ENCODE measurements around the gene IGFL2. TPM values are rescaled to one million over a fixed set of nuclear protein-coding genes. Genes with fewer than 3 reads are reported as not detected.

IGFL2 gene
- total RNA-seq (2021; ENCODE audit: unreplicated experiment): not detected
- not detected for polyA plus RNA-seq (2012; ENCODE audit: insufficient read length)
- not detected for Bru-seq, nascent RNA
- BruChase-seq, experiment 1, labeled RNA remaining after a 2-hour chase: not detected
- not detected for BruChase-seq, experiment 2, labeled RNA remaining after a 6-hour chase
- long read RNA-seq: 0 reads

- DNase-seq (ENCODE audit: low read depth, low spot score) (no peak), ATAC-seq (no peak)
- H3K9me3 ChIP-seq (ENCODE audit: control insufficient read depth, insufficient read depth, low read depth, low read length): no peaks in the 10 kb centered on the region
- ChIA-PET POLR2A (no interaction called here), CTCF (no interaction called here)
- no peaks in the 10 kb centered on the region for H3K4me1 ChIP-seq (ENCODE audit: control insufficient read depth, insufficient read depth, low read length)
- intact Hi-C loops (cut with micrococcal nuclease; ENCODE audit: unreplicated experiment): no loop called here
- TF ChIP-seq TCF7L2 (IDR thresholded peaks at IDR 0.05; ENCODE audit: low read depth, low read length) (no peak), REST (IDR thresholded peaks at IDR 0.05; ENCODE audit: insufficient read depth in 1 of 2, low read depth in 2 of 2, low read length in 1 of 2) (no peak), POLR2AphosphoS5 (IDR thresholded peaks at IDR 0.05; ENCODE audit: low read depth, low read length) (no peak), CTCF (IDR thresholded peaks at IDR 0.05) (no peak), SIN3A (IDR thresholded peaks at IDR 0.05; ENCODE audit: borderline replicate concordance, insufficient read depth, low read depth, low read length) (no peak)
- in situ Hi-C loops (cut with HindIII; ENCODE audit: low pct_unique_long_range_greater_than_20kb, low sequenced_read_pairs): no loop called here
- BruUV-seq (replicated peaks): no TSS peak
- H3K27ac ChIP-seq (ENCODE audit: low read length): no peak within 1 kb of the TSS
- no peak within 1 kb of the TSS for H3K4me3 ChIP-seq (ENCODE audit: low read depth in 2 of 2, low read length in 2 of 2)
- peaks cover 2% of the 10 kb centered on the region; the same call in 1 of the 2 replicates for H3K27me3 ChIP-seq (ENCODE audit: control insufficient read depth, insufficient read depth, low read length)
- no peaks in the 10 kb centered on the region for H3K36me3 ChIP-seq (ENCODE audit: control insufficient read depth, insufficient read depth, low read length)
Observed at GRCh38 chr19:46147791-46148288, at the start of gene IGFL2. Gene IGFL2 (plus strand): TSS chr19:46148238. CDS start chr19:46148279, 41 bp downstream.

- in situ Hi-C loops (cut with HindIII; ENCODE audit: low pct_unique_long_range_greater_than_20kb, low sequenced_read_pairs): no loop called here
- ChIA-PET POLR2A (no interaction called here), CTCF (no interaction called here)
Observed at GRCh38 chr19:46100344-46100743, 47.7 kb upstream of the IGFL2 start.

GRCh38 chr19:46101293-46101692 is 46.7 kb upstream of the IGFL2 start:
- no peaks in the 10 kb centered on the region for H3K27me3 ChIP-seq (ENCODE audit: control insufficient read depth, insufficient read depth, low read length)
- H3K36me3 ChIP-seq (ENCODE audit: control insufficient read depth, insufficient read depth, low read length): no peaks in the 10 kb centered on the region
- in situ Hi-C loops (cut with HindIII; ENCODE audit: low pct_unique_long_range_greater_than_20kb, low sequenced_read_pairs) (no loop called here), intact Hi-C loops (cut with micrococcal nuclease; ENCODE audit: unreplicated experiment) (no loop called here)
- H3K27ac ChIP-seq (ENCODE audit: low read length): no peak overlapping the region
- TF ChIP-seq REST (IDR thresholded peaks at IDR 0.05; ENCODE audit: insufficient read depth in 1 of 2, low read depth in 2 of 2, low read length in 1 of 2) (no peak), TCF7L2 (IDR thresholded peaks at IDR 0.05; ENCODE audit: low read depth, low read length) (no peak), POLR2AphosphoS5 (IDR thresholded peaks at IDR 0.05; ENCODE audit: low read depth, low read length) (no peak), CTCF (IDR thresholded peaks at IDR 0.05) (no peak), SIN3A (IDR thresholded peaks at IDR 0.05; ENCODE audit: borderline replicate concordance, insufficient read depth, low read depth, low read length) (no peak)
- CTCF ChIA-PET: no interaction called here
- H3K4me3 ChIP-seq (ENCODE audit: low read depth in 2 of 2, low read length in 2 of 2): no peak overlapping the region
- BruUV-seq (replicated peaks): no TSS peak
- no peak for DNase-seq (ENCODE audit: low read depth, low spot score)
- no peaks in the 10 kb centered on the region for H3K4me1 ChIP-seq (ENCODE audit: control insufficient read depth, insufficient read depth, low read length)
- POLR2A ChIA-PET: no interaction called here
- no peak for ATAC-seq
- no peaks in the 10 kb centered on the region for H3K9me3 ChIP-seq (ENCODE audit: control insufficient read depth, insufficient read depth, low read depth, low read length)

More at GRCh38 chr19:46100344-46100743, 47.7 kb upstream of the IGFL2 start:
- H3K4me1 ChIP-seq (ENCODE audit: control insufficient read depth, insufficient read depth, low read length): no peaks in the 10 kb centered on the region
- intact Hi-C loops (cut with micrococcal nuclease; ENCODE audit: unreplicated experiment): no loop called here
- TF ChIP-seq POLR2AphosphoS5 (IDR thresholded peaks at IDR 0.05; ENCODE audit: low read depth, low read length): no peak
- TF ChIP-seq SIN3A (IDR thresholded peaks at IDR 0.05; ENCODE audit: borderline replicate concordance, insufficient read depth, low read depth, low read length): no peak
- no peak overlapping the region for H3K4me3 ChIP-seq (ENCODE audit: low read depth in 2 of 2, low read length in 2 of 2)
- DNase-seq (ENCODE audit: low read depth, low spot score): no peak
- no peaks in the 10 kb centered on the region for H3K9me3 ChIP-seq (ENCODE audit: control insufficient read depth, insufficient read depth, low read depth, low read length)
- H3K36me3 ChIP-seq (ENCODE audit: control insufficient read depth, insufficient read depth, low read length): no peaks in the 10 kb centered on the region
- BruUV-seq (replicated peaks): no TSS peak
- no peak overlapping the region for H3K27ac ChIP-seq (ENCODE audit: low read length)
- no peak for ATAC-seq
- H3K27me3 ChIP-seq (ENCODE audit: control insufficient read depth, insufficient read depth, low read length): no peaks in the 10 kb centered on the region

Measured in Panc1 (cell line).